ENCODE measurements around the gene LRRC40. TPM values are rescaled to one million over a fixed set of nuclear protein-coding genes. Genes with fewer than 3 reads are reported as not detected.

Gene LRRC40
- 20.6 and 28.8 TPM in 2 replicates for total RNA-seq

GRCh38 chr1:70205434-70206118 is at the start of gene LRRC40:
Gene LRRC40 (minus strand): TSS chr1:70205579. CDS start chr1:70205540, 39 bp downstream.

GRCh38 chr1:70221238-70222121 is 16.1 kb upstream of the LRRC40 start, which contains the start of gene SRSF11:
Gene SRSF11 (plus strand): TSS chr1:70221380. CDS start chr1:70221637, 257 bp downstream.

Other genes with a start within 250 kb of the LRRC40 start
- gene SRSF11, start 15.8 kb upstream of the LRRC40 start, total RNA-seq = 84.0 and 101 TPM in 2 replicates
- gene ANKRD13C, start 149.1 kb upstream of the LRRC40 start, total RNA-seq = 24.7 and 27.3 TPM in 2 replicates
- gene CTH, start 205.7 kb upstream of the LRRC40 start, total RNA-seq = 2.5 and 3.9 TPM in 2 replicates